H1 (cell line): ENCODE data around the gene BLCAP. TPM values are rescaled to one million over a fixed set of nuclear protein-coding genes. Genes with fewer than 3 reads are reported as not detected.

ENCODE experiments used
- CHD7 ChIP-seq: fragments of 300-600 bp; sonication (generic); IDR thresholded peaks from 2 replicates; pipeline ENCODE4 v1.7.1; 2012; ENCODE audit warnings: low read length, moderate library complexity, mild to moderate bottlenecking, inconsistent platforms; ENCODE audit not compliant: insufficient replicate concordance
- polyA plus RNA-seq, 7 experiments: library from polyadenylated mRNA; depleted of rRNA in 3 of 7; stranded (reverse) in 5 of 7; unstranded in 2 of 7; fragments of >200 nt in 5 of 7; fragments of 200-250 nt in 2 of 7; gene quantifications; 1 replicate in 5 of 7; 2 replicates in 1 of 7; 4 replicates in 1 of 7; pipeline versions ENCODE4 v1.2.1 to v1.2.3, GENCODE V29; 2011 to 2013; ENCODE audit warnings: missing spikeins in 2 of 7, mixed read lengths in 2 of 7
- total RNA-seq: library from RNA; stranded (reverse); fragmentation: NEBNext Ultra II Directional; extraction: Animal tissue kit (Norgen Biotek cat#: 25700); gene quantifications from 2 replicates; pipeline ENCODE4 v1.2.1, GENCODE V29; 2021

The BLCAP gene
- total and polyA plus RNA-seq, 2 of the 8 experiments (the other 6 are each of a cell fraction or from before 2014, with no cell fraction given): 60.3 to 72.2 TPM

- TF ChIP-seq CHD7: no peak
Measured at GRCh38 chr20:37474386-37474785, 53.3 kb downstream of the BLCAP start (continued).
